Caco-2 (cell line): ENCODE data around the gene INAFM1. TPM values are rescaled to one million over a fixed set of nuclear protein-coding genes. Genes with fewer than 3 reads are reported as not detected.

ENCODE experiments used
- BruUV-seq: library from RNA; stranded (reverse); fragments of 400-500 nt; replicated peaks from 2 replicates; lab custom pipeline; 2021; lab: Mats Ljungman, UMichigan
- CTCF ChIA-PET: fragments of 300-600 bp; sonication (Branson Sonifier 250); formaldehyde crosslinking; loops from one replicate; lab custom pipeline; 2022; ENCODE audit warnings: antibody characterized with exemption; lab: Charles Lee
- POLR2A ChIA-PET: fragments of 300-600 bp; sonication (Branson Sonifier 250); formaldehyde crosslinking; loops from one replicate; lab custom pipeline; 2022; ENCODE audit warnings: antibody characterized with exemption; lab: Charles Lee
- DNase-seq, 2 experiments: peaks; one replicate each; pipeline versions ENCODE4 v3.0.0 to v3.0.0-alpha.2; 2020 to 2022
- H3K27me3 ChIP-seq: replicated peaks from 2 replicates; pipeline ENCODE4 v1.6.0; 2011; ENCODE audit warnings: low read length; ENCODE audit not compliant: control insufficient read depth, insufficient read depth
- H3K36me3 ChIP-seq: 2 replicates; pipeline ENCODE4 v1.5.1; 2011; ENCODE audit warnings: low read length; ENCODE audit not compliant: control insufficient read depth, insufficient read depth
- H3K4me1 ChIP-seq: fragments of 250-450 bp; sonication (Bioruptor Pico); 2 replicates; pipeline ENCODE4 v1.5.1; 2020; ENCODE audit warnings: mild to moderate bottlenecking
- H3K4me3 ChIP-seq: 2 replicates; pipeline ENCODE4 v1.5.1; 2011; ENCODE audit warnings: low read depth, mild to moderate bottlenecking, control low read depth, low read length
- H3K9me3 ChIP-seq: fragments of 250-450 bp; sonication (Bioruptor Pico); 2 replicates; pipeline ENCODE4 v1.5.1; 2020; ENCODE audit warnings: mild to moderate bottlenecking, moderate library complexity
- H3K27ac Mint-ChIP-seq: one replicate; pipeline ENCODE4 v1.8.0; 2022; ENCODE audit warnings: mixed read lengths; ENCODE audit not compliant: unreplicated experiment
- H3K27me3 Mint-ChIP-seq: one replicate; pipeline ENCODE4 v1.8.0; 2022; ENCODE audit warnings: mixed read lengths; ENCODE audit not compliant: insufficient read depth, unreplicated experiment
- H3K36me3 Mint-ChIP-seq: one replicate; pipeline ENCODE4 v1.8.0; 2022; ENCODE audit warnings: mild to moderate bottlenecking, mixed read lengths; ENCODE audit not compliant: insufficient read depth, unreplicated experiment
- H3K4me1 Mint-ChIP-seq: one replicate; pipeline ENCODE4 v1.8.0; 2022; ENCODE audit warnings: low read depth, mixed read lengths; ENCODE audit not compliant: unreplicated experiment
- H3K4me3 Mint-ChIP-seq: one replicate; pipeline ENCODE4 v1.8.0; 2022; ENCODE audit warnings: mild to moderate bottlenecking, moderate library complexity, mixed read lengths; ENCODE audit not compliant: unreplicated experiment
- H3K9me3 Mint-ChIP-seq: one replicate; pipeline ENCODE4 v1.8.0; 2022; ENCODE audit warnings: mixed read lengths; ENCODE audit not compliant: unreplicated experiment
- CTCF ChIP-seq, 2 experiments: fragments of 200-600 bp in 1 of 2; IDR thresholded peaks; 1 replicate in 1 of 2; 2 replicates in 1 of 2; pipeline versions ENCODE4 v1.5.1 to v1.8.0; 2011 to 2022; ENCODE audit warnings: antibody characterized with exemption in 1 of 2, control low read depth in 1 of 2, inconsistent platforms in 1 of 2, low read depth in 1 of 2, low read length in 1 of 2, mild to moderate bottlenecking in 1 of 2, moderate library complexity in 1 of 2; ENCODE audit not compliant: insufficient read depth in 1 of 2, severe bottlenecking in 1 of 2, unreplicated experiment in 1 of 2
- intact Hi-C: fragments of 100-400 bp; cut with micrococcal nuclease; formaldehyde crosslinking; loops from one replicate; pipeline ENCODE4 v1.10.0; 2022; ENCODE audit not compliant: unreplicated experiment
- total RNA-seq: library from RNA; stranded (reverse); gene quantifications from 2 replicates; pipeline ENCODE4 v1.2.3, GENCODE V29; 2022

The INAFM1 gene
- total RNA-seq, 1 experiment from 2014 or later: 10.4 TPM

- Mint-ChIP-seq H3K4me1 (no peaks in the 10 kb centered on the region), H3K27ac (no peak overlapping the region), H3K36me3 (peaks cover 69% of the 10 kb centered on the region), H3K9me3 (no peaks in the 10 kb centered on the region), H3K27me3 (no peaks in the 10 kb centered on the region), H3K4me3 (no peak overlapping the region)
- DNase-seq: no peak
- ChIA-PET CTCF (no interaction called here), POLR2A (interaction anchor here (0.7 kb wide), 1 partner anchor 15 kb away, joined by 4 read pairs; no protein-coding TSS in a partner anchor)
- Histone ChIP-seq H3K4me3 (no peak overlapping the region), H3K4me1 (no peaks in the 10 kb centered on the region), H3K9me3 (no peaks in the 10 kb centered on the region), H3K27me3 (no peaks in the 10 kb centered on the region), H3K36me3 (peaks cover 4% of the 10 kb centered on the region)
- intact Hi-C loops: no loop called here
- TF ChIP-seq CTCF (IDR thresholded peaks at IDR 0.05; ENCODE audit: insufficient read depth in 1 of 2, low read depth in 1 of 2, low read length in 1 of 2, severe bottlenecking in 1 of 2, unreplicated experiment in 1 of 2): no peak
- BruUV-seq: no TSS peak
Measured at GRCh38 chr19:47264629-47265028, 10.1 kb upstream of the INAFM1 start.

GRCh38 chr19:47266401-47266941, 8.2 kb upstream of the INAFM1 start:
- no peaks in the 10 kb centered on the region for H3K27me3 ChIP-seq
- Mint-ChIP-seq H3K4me3 (no peak overlapping the region), H3K9me3 (no peaks in the 10 kb centered on the region), H3K27me3 (no peaks in the 10 kb centered on the region), H3K36me3 (peaks cover 71% of the 10 kb centered on the region), H3K27ac (no peak overlapping the region), H3K4me1 (no peaks in the 10 kb centered on the region)
- ChIA-PET POLR2A (no interaction called here), CTCF (no interaction called here)
- intact Hi-C loops: no loop called here
- peaks cover 5% of the 10 kb centered on the region for H3K36me3 ChIP-seq
- TF ChIP-seq CTCF (IDR thresholded peaks at IDR 0.05; ENCODE audit: insufficient read depth in 1 of 2, low read depth in 1 of 2, low read length in 1 of 2, severe bottlenecking in 1 of 2, unreplicated experiment in 1 of 2): no peak
- no peaks in the 10 kb centered on the region for H3K9me3 ChIP-seq
- no peak for DNase-seq
- H3K4me3 ChIP-seq: no peak overlapping the region
- no TSS peak for BruUV-seq
- no peaks in the 10 kb centered on the region for H3K4me1 ChIP-seq

GRCh38 chr19:47267350-47267759, 7.3 kb upstream of the INAFM1 start:
- Histone ChIP-seq H3K4me1 (no peaks in the 10 kb centered on the region), H3K9me3 (no peaks in the 10 kb centered on the region), H3K27me3 (no peaks in the 10 kb centered on the region), H3K36me3 (peaks cover 5% of the 10 kb centered on the region), H3K4me3 (no peak overlapping the region)
- TF ChIP-seq CTCF (IDR thresholded peaks at IDR 0.05; ENCODE audit: insufficient read depth in 1 of 2, low read depth in 1 of 2, low read length in 1 of 2, severe bottlenecking in 1 of 2, unreplicated experiment in 1 of 2): no peak
- peaks cover 5% of the 10 kb centered on the region for H3K4me1 Mint-ChIP-seq
- no peak overlapping the region for H3K4me3 Mint-ChIP-seq
- ChIA-PET CTCF (interaction anchor here (0.6 kb wide), 1 partner anchor 1901 kb away, joined by 3 read pairs; no protein-coding TSS in a partner anchor), POLR2A (no interaction called here)
- no TSS peak for BruUV-seq
- no peaks in the 10 kb centered on the region for H3K27me3 Mint-ChIP-seq
- no peak for DNase-seq
- intact Hi-C loops: no loop called here
- H3K9me3 Mint-ChIP-seq: no peaks in the 10 kb centered on the region
- H3K36me3 Mint-ChIP-seq: peaks cover 71% of the 10 kb centered on the region
- no peak overlapping the region for H3K27ac Mint-ChIP-seq
